ENCODE measurements around the gene NCAN.

The NCAN gene

DNA sequence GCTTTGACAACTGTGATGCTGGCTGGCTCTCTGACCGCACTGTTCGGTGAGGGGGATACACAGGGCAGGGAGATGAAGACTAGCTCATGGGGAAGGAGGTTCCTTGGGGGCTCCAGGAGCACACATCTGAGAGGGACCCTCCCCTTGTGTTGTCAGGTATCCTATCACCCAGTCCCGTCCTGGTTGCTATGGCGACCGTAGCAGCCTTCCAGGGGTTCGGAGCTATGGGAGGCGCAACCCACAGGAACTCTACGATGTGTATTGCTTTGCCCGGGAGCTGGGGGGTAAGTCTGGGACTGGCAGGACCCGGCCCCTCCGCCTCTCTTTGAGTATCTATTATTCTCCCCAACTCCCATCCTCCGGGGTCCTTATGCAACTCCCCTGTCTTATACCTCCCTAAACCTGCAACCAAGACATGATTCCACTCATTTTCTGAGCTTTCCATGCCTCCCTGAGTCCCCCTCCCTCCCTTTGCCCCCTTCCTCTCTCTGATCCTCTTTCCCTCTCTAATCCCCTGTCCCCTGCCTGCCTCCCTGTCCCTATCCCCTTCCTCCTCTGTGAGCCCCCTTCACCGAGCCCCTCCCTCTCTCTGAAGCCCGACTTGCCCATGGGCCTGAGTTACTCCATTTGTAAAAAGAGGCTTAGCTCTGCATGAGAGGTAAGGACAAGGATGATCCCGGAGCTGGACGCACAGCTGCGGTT, 12.5 kb downstream of the NCAN start:
- Histone ChIP-seq H3K4me1 (ENCODE audit: control insufficient read depth, insufficient read depth, low read length) (no peaks in the 10 kb centered on the region), H3K36me3 (ENCODE audit: control insufficient read depth, insufficient read depth, low read length) (no peaks in the 10 kb centered on the region), H3K27ac (ENCODE audit: low read length) (no peak overlapping the region), H3K9me3 (ENCODE audit: control insufficient read depth, insufficient read depth, low read length) (no peaks in the 10 kb centered on the region; the same call in 1 of the 2 replicates), H3K27me3 (ENCODE audit: control insufficient read depth, insufficient read depth, low read length) (peaks cover 4% of the 10 kb centered on the region; the same call in 1 of the 2 replicates), H3K4me3 (ENCODE audit: low read length) (peak overlapping the region; percentile 33; the same call in 1 of the 2 replicates)
- no CpG with 5 or more reads among the region's 17 CpGs for WGBS (ENCODE audit: insufficient coverage, insufficient read length)
- DNase-seq (ENCODE audit: low read depth, low spot score) = no peak

GRCh38 chr19:19224852-19225494, 13.2 kb downstream of the NCAN start:
- Histone ChIP-seq H3K27ac (ENCODE audit: low read length) (no peak overlapping the region), H3K4me1 (ENCODE audit: control insufficient read depth, insufficient read depth, low read length) (no peaks in the 10 kb centered on the region), H3K36me3 (ENCODE audit: control insufficient read depth, insufficient read depth, low read length) (no peaks in the 10 kb centered on the region), H3K4me3 (ENCODE audit: low read length) (peak overlapping the region; percentile 33; the same call in 1 of the 2 replicates), H3K27me3 (ENCODE audit: control insufficient read depth, insufficient read depth, low read length) (peaks cover 4% of the 10 kb centered on the region; the same call in 1 of the 2 replicates), H3K9me3 (ENCODE audit: control insufficient read depth, insufficient read depth, low read length) (no peaks in the 10 kb centered on the region; the same call in 1 of the 2 replicates)
- no peak for DNase-seq (ENCODE audit: low read depth, low spot score)
- WGBS (ENCODE audit: insufficient coverage, insufficient read length) = no CpG with 5 or more reads among the region's 59 CpGs

DNA sequence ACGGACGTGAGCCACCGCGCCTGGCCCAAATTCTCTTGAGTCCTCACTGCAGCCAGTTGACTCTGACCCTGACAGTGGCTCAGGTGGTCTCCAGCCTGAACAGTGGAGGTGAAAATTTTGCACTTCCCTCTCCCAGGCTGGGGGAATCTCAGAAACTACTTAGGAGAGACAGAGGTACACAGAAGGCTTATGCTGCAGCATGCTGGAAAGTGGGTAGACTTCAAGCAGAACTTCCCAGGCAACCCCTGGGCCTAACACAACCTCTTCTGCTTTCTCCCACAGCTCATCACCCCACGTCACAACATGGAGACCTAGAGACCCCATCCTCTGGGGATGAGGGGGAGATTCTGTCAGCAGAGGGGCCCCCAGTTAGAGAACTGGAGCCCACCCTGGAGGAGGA, 14.4 kb downstream of the NCAN start:
- H3K27ac ChIP-seq (ENCODE audit: low read length) = no peak overlapping the region
- no CpG with 5 or more reads among the region's 5 CpGs for WGBS (ENCODE audit: insufficient coverage, insufficient read length)
- H3K4me1 ChIP-seq (ENCODE audit: control insufficient read depth, insufficient read depth, low read length) = no peaks in the 10 kb centered on the region
- no peaks in the 10 kb centered on the region for H3K36me3 ChIP-seq (ENCODE audit: control insufficient read depth, insufficient read depth, low read length)
- H3K27me3 ChIP-seq (ENCODE audit: control insufficient read depth, insufficient read depth, low read length) = peaks cover 4% of the 10 kb centered on the region; the same call in 1 of the 2 replicates
- no peak for DNase-seq (ENCODE audit: low read depth, low spot score)
- no peaks in the 10 kb centered on the region; the same call in 1 of the 2 replicates for H3K9me3 ChIP-seq (ENCODE audit: control insufficient read depth, insufficient read depth, low read length)
- H3K4me3 ChIP-seq (ENCODE audit: low read length) = no peak overlapping the region

DNA sequence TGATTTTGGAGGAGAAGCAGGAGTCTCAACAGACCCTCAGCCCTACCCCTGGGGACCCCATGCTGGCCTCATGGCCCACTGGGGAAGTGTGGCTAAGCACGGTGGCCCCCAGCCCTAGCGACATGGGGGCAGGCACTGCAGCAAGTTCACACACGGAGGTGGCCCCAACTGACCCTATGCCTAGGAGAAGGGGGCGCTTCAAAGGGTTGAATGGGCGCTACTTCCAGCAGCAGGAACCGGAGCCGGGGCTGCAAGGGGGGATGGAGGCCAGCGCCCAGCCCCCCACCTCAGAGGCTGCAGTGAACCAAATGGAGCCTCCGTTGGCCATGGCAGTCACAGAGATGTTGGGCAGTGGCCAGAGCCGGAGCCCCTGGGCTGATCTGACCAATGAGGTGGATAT, 14.9 kb downstream of the NCAN start:
- no peak for DNase-seq (ENCODE audit: low read depth, low spot score)
- Histone ChIP-seq H3K4me1 (ENCODE audit: control insufficient read depth, insufficient read depth, low read length) (no peaks in the 10 kb centered on the region), H3K36me3 (ENCODE audit: control insufficient read depth, insufficient read depth, low read length) (no peaks in the 10 kb centered on the region), H3K27ac (ENCODE audit: low read length) (no peak overlapping the region), H3K9me3 (ENCODE audit: control insufficient read depth, insufficient read depth, low read length) (no peaks in the 10 kb centered on the region; the same call in 1 of the 2 replicates), H3K27me3 (ENCODE audit: control insufficient read depth, insufficient read depth, low read length) (peaks cover 4% of the 10 kb centered on the region; the same call in 1 of the 2 replicates), H3K4me3 (ENCODE audit: low read length) (no peak overlapping the region)
- WGBS (ENCODE audit: insufficient coverage, insufficient read length) = no CpG with 5 or more reads among the region's 10 CpGs

- no CpG with 5 or more reads among the region's 4 CpGs for WGBS (ENCODE audit: insufficient coverage, insufficient read length)
- Histone ChIP-seq H3K27ac (ENCODE audit: low read length) (no peak overlapping the region), H3K4me3 (ENCODE audit: low read length) (no peak overlapping the region), H3K4me1 (ENCODE audit: control insufficient read depth, insufficient read depth, low read length) (no peaks in the 10 kb centered on the region; the same call in 1 of the 2 replicates), H3K36me3 (ENCODE audit: control insufficient read depth, insufficient read depth, low read length) (no peaks in the 10 kb centered on the region), H3K27me3 (ENCODE audit: control insufficient read depth, insufficient read depth, low read length) (peaks cover 4% of the 10 kb centered on the region; the same call in 1 of the 2 replicates), H3K9me3 (ENCODE audit: control insufficient read depth, insufficient read depth, low read length) (no peaks in the 10 kb centered on the region; the same call in 1 of the 2 replicates)
- no peak for DNase-seq (ENCODE audit: low read depth, low spot score)
Measured at GRCh38 chr19:19227217-19227616, 15.5 kb downstream of the NCAN start.

GRCh38 chr19:19229701-19230100, 17.9 kb downstream of the NCAN start:
- Histone ChIP-seq H3K36me3 (ENCODE audit: control insufficient read depth, insufficient read depth, low read length) (no peaks in the 10 kb centered on the region), H3K4me3 (ENCODE audit: low read length) (no peak overlapping the region), H3K9me3 (ENCODE audit: control insufficient read depth, insufficient read depth, low read length) (no peaks in the 10 kb centered on the region), H3K27me3 (ENCODE audit: control insufficient read depth, insufficient read depth, low read length) (peaks cover under 1% of the 10 kb centered on the region; the same call in 1 of the 2 replicates), H3K27ac (ENCODE audit: low read length) (no peak overlapping the region), H3K4me1 (ENCODE audit: control insufficient read depth, insufficient read depth, low read length) (no peaks in the 10 kb centered on the region; the same call in 1 of the 2 replicates)
- no CpG with 5 or more reads among the region's 3 CpGs for WGBS (ENCODE audit: insufficient coverage, insufficient read length)
- DNase-seq (ENCODE audit: low read depth, low spot score) = no peak

- WGBS (ENCODE audit: insufficient coverage, insufficient read length) = no CpG with 5 or more reads among the region's 9 CpGs
- Histone ChIP-seq H3K9me3 (ENCODE audit: control insufficient read depth, insufficient read depth, low read length) (no peaks in the 10 kb centered on the region), H3K27me3 (ENCODE audit: control insufficient read depth, insufficient read depth, low read length) (no peaks in the 10 kb centered on the region; the same call in 1 of the 2 replicates), H3K27ac (ENCODE audit: low read length) (no peak overlapping the region), H3K4me3 (ENCODE audit: low read length) (no peak overlapping the region), H3K4me1 (ENCODE audit: control insufficient read depth, insufficient read depth, low read length) (no peaks in the 10 kb centered on the region; the same call in 1 of the 2 replicates), H3K36me3 (ENCODE audit: control insufficient read depth, insufficient read depth, low read length) (no peaks in the 10 kb centered on the region)
- no peak for DNase-seq (ENCODE audit: low read depth, low spot score)
Measured at GRCh38 chr19:19230999-19231398, 19.2 kb downstream of the NCAN start.

DNA sequence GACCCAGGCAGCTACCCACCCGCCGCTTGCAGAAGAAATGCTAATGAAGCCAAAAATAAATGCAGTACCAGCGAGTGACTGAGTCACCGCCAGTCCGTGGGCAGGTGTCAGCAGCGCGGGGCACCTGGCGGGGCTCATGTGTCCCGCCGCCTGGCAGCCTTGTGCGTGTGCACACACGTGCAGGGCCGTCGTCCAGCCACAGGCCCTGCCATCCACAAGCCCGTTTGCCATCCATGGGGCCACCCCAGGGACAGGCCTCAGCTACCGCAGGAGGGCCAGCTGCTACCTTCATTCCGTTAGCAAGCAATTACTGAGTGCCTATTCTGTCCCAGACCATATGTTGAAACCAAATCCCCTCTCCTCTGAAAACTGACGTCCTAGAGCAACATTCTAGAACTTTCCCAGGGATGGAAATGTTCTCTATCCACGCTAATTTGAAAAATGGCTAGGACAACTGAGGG, 20.5 kb downstream of the NCAN start:
- H3K27me3 ChIP-seq (ENCODE audit: control insufficient read depth, insufficient read depth, low read length) = no peaks in the 10 kb centered on the region
- DNase-seq (ENCODE audit: low read depth, low spot score) = no peak
- no CpG with 5 or more reads among the region's 19 CpGs for WGBS (ENCODE audit: insufficient coverage, insufficient read length)

GRCh38 chr19:19234220-19234816, 22.6 kb downstream of the NCAN start:
- H3K4me1 ChIP-seq (ENCODE audit: control insufficient read depth, insufficient read depth, low read length) = no peaks in the 10 kb centered on the region; the same call in 1 of the 2 replicates
- H3K36me3 ChIP-seq (ENCODE audit: control insufficient read depth, insufficient read depth, low read length) = no peaks in the 10 kb centered on the region
- no peak overlapping the region for H3K4me3 ChIP-seq (ENCODE audit: low read length)
- no peak overlapping the region for H3K27ac ChIP-seq (ENCODE audit: low read length)
- H3K9me3 ChIP-seq (ENCODE audit: control insufficient read depth, insufficient read depth, low read length) = no peaks in the 10 kb centered on the region
- WGBS (ENCODE audit: insufficient coverage, insufficient read length) = no CpG with 5 or more reads among the region's 2 CpGs
- no peaks in the 10 kb centered on the region for H3K27me3 ChIP-seq (ENCODE audit: control insufficient read depth, insufficient read depth, low read length)
- no peak for DNase-seq (ENCODE audit: low read depth, low spot score)

More for the DNA sequence above, 20.5 kb downstream of the NCAN start:
- Histone ChIP-seq H3K4me1 (ENCODE audit: control insufficient read depth, insufficient read depth, low read length) (no peaks in the 10 kb centered on the region; the same call in 1 of the 2 replicates), H3K36me3 (ENCODE audit: control insufficient read depth, insufficient read depth, low read length) (no peaks in the 10 kb centered on the region), H3K4me3 (ENCODE audit: low read length) (no peak overlapping the region), H3K9me3 (ENCODE audit: control insufficient read depth, insufficient read depth, low read length) (no peaks in the 10 kb centered on the region), H3K27ac (ENCODE audit: low read length) (no peak overlapping the region)

DNA sequence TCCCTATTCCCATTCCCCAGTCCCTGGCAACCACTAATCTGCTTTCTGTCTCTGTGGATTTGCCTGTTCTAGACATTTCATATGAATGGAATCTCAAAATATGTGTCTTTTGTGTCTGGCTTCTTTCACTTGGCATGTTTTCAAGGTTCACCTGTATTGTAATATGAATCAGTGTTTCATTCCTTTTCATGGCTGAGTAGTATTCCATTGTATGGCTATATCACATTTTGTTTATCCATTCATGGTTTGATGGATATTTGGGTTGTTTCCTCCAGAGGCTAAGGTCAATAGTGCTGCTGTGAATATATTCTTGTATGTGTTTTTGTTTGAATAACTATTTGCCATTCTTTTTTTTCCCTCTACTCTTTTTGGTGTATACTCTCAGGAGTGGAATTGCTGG, 24.4 kb downstream of the NCAN start:
- Histone ChIP-seq H3K27ac (ENCODE audit: low read length) (no peak overlapping the region), H3K36me3 (ENCODE audit: control insufficient read depth, insufficient read depth, low read length) (no peaks in the 10 kb centered on the region), H3K9me3 (ENCODE audit: control insufficient read depth, insufficient read depth, low read length) (no peaks in the 10 kb centered on the region), H3K4me3 (ENCODE audit: low read length) (no peak overlapping the region), H3K4me1 (ENCODE audit: control insufficient read depth, insufficient read depth, low read length) (no peaks in the 10 kb centered on the region; the same call in 1 of the 2 replicates), H3K27me3 (ENCODE audit: control insufficient read depth, insufficient read depth, low read length) (no peaks in the 10 kb centered on the region)
- DNase-seq (ENCODE audit: low read depth, low spot score) = no peak

All from iPS DF 6.9 (cell line).